ENCODE measurements around the gene GCDH.

The GCDH gene

DNA sequence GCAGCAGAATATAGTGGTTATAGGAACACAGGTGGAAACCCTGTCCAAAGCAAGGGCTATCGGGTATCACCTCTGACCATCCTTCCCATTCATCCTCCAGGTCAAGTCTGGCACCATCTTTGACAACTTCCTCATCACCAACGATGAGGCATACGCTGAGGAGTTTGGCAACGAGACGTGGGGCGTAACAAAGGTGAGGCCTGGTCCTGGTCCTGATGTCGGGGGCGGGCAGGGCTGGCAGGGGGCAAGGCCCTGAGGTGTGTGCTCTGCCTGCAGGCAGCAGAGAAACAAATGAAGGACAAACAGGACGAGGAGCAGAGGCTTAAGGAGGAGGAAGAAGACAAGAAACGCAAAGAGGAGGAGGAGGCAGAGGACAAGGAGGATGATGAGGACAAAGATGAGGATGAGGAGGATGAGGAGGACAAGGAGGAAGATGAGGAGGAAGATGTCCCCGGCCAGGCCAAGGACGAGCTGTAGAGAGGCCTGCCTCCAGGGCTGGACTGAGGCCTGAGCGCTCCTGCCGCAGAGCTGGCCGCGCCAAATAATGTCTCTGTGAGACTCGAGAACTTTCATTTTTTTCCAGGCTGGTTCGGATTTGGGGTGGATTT is 52.6 kb downstream of the GCDH start:
- DNase-seq: no peak

DNA sequence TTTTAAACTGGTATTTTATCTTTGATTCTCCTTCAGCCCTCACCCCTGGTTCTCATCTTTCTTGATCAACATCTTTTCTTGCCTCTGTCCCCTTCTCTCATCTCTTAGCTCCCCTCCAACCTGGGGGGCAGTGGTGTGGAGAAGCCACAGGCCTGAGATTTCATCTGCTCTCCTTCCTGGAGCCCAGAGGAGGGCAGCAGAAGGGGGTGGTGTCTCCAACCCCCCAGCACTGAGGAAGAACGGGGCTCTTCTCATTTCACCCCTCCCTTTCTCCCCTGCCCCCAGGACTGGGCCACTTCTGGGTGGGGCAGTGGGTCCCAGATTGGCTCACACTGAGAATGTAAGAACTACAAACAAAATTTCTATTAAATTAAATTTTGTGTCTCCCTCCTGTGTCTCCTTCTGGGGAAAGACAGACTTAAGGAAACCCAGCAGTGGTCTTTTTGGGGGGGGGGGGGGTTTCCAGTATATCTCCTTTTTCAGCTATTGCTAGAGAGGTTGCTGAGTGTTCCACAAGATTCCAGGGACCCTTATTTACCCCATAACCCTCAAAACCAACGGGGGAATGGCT is 53.2 kb downstream of the GCDH start:
- DNase-seq: no peak

DNA sequence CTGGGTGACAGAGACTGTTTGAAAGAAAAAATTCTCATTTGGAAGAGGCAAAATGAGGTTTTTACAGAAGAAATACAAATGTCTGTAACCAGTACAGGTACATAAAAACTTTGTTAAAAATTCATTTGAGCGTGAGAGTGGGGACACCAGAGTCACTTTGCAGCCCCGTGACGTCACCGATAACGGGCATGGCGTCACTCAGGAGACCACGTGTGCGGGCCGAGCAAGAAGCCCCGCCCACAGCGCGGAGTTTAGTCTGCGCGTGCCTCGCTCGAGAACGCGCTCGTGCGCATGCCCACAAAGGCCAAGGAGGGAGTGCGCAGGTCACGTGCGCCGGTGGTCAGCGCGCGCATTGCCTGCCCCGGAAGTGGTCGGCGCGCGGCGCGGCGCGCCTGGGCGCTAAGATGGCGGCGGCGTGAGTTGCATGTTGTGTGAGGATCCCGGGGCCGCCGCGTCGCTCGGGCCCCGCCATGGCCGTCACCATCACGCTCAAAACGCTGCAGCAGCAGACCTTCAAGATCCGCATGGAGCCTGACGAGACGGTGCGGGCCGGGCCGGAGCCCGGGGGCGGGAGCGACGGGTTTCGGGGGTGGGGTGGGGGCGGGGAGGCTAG is 54.6 kb downstream of the GCDH start, which contains the start of gene RAD23A:
RAD23A (plus strand) TSS at position 384 of the 613 bp plus-strand sequence; CDS start at position 471, 87 bp downstream.
- DNase-seq: peak; percentile 98

DNA sequence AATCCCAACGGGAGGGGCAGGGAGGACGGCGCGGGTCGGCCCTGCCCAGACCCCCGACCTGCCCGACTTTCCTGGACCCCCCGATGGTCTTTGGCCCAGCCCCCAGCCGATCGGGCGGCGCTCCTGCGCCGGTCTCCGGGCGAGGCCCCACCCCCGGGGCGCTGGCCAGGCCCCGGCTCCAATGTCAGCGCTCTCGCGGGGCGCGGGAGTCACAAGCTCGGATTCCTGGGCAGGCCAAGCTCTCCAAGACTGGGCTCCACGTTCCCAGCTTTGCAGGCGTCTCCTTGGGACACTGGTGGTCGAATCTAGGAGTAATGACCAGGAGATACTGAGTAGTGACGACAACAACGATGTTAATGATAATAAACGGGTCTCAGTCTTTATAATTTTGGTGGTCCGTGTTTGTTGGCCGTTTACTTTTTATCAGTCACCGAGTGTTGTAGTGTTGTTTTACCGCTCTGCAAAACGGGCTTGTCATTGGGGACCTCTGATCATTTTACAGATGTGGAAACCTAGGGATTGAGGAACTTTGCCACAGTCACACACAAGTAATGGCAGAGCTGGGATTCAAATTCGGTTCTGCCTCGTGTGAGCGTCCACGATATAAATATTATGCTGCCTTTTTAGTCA is 55.2 kb downstream of the GCDH start:
- peak; percentile 77 for DNase-seq

DNA sequence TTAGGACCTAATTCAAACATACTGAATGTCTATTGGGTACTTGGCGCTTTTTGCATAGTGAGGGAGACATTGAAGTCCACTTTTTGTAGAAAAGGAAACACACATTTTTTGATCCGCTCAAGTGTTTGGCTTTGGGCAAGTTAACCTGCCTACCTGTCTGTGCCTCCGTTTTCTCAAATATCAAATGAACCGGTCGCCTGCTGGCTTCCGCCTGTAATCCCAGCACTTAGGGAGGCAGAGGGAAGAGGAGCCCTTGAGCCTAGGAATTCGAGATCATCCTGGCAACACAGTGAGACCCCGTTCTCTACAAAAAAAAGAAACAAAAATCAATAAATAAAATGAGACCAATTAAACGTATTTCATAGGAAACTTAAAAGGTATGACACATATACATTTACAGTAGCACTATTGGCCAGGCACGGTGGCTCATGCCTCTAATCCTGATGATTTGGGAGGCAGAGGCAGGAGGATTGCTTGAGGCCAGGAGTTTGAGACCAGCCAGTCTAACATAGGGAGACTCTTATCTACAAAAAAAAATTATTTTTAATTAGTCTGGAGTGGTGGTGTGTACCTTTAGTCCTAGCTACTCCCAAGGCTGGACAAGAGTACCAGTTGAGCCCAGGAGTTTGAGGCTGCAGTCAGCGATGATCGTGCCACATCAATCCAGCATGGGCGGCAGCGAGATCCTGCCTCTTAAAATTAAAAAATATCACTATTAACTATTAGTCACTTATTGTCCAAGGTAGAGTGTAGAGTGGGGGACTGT is 56.0 kb downstream of the GCDH start:
- no peak for DNase-seq

DNA sequence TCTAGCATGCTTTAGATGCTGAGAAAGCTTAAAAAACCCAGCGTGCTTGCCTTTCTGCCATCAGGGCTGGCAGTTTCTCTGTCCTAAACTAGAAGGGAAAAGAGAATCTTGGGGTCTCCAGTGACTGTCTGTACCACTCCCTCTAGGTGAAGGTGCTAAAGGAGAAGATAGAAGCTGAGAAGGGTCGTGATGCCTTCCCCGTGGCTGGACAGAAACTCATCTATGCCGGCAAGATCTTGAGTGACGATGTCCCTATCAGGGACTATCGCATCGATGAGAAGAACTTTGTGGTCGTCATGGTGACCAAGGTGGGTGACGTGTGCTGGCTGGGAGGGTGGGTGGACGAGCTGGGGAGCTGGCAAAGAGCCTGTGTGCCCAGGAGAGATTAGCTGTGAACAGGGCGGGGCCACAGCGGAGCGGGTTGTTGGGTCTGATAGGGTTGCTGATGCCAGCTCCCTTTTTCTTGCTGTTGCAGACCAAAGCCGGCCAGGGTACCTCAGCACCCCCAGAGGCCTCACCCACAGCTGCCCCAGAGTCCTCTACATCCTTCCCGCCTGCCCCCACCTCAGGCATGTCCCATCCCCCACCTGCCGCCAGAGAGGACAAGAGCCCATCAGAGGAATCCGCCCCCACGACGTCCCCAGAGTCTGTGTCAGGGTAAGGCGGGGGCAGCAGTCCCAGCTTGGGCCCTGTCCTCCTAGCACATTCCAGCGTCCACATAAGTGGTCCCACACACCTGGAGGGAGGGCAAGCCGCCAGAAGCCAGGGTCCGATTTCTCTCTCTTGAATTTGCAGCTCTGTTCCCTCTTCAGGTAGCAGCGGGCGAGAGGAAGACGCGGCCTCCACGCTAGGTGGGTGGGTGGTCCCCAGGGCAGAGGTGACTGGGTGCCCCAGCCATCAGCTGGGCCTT is 57.0 kb downstream of the GCDH start:
- DNase-seq: no peak

DNA sequence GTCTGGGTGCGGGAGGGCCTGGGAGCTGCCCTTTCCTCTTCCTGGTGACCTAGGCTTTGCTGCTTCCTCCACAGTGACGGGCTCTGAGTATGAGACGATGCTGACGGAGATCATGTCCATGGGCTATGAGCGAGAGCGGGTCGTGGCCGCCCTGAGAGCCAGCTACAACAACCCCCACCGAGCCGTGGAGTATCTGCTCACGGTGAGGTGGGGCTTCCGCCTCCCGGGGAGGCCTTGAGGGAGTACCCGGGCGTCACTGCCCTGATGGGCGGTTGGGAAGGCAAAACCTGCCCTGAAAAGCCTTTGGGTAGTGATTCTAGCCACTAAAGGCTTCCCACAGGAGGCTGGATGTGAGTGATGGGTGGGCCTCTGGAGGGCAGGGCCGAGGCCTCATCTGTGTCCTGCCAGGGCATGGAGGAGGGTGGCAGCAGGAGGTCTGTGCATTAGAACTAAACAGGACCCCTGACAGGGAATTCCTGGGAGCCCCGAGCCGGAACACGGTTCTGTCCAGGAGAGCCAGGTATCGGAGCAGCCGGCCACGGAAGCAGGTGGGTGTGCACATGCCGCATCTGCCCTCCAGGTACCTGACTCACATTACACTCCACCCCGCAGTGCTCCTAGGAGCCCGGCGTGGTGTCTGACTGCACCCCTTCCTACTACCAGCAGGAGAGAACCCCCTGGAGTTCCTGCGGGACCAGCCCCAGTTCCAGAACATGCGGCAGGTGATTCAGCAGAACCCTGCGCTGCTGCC is 57.8 kb downstream of the GCDH start:
- no peak for DNase-seq

All from fibroblast of upper back skin (primary cell).